PC-3 (cell line): ENCODE data around the gene SPIN2B. TPM values are rescaled to one million over a fixed set of nuclear protein-coding genes. Genes with fewer than 3 reads are reported as not detected.
A peak's percentile ranks its signal among the peaks of the same experiment; 100 is the strongest.

Source experiments
- ATAC-seq: fragments of 200-7000 bp; cut with Tn5 transposase; 2 replicates; pipeline ENCODE4 v1.9.1; 2020; ENCODE audit warnings: mild to moderate bottlenecking, moderate library complexity
- Bru-seq: library from RNA; stranded (reverse); fragments of 400-500 nt; gene quantifications from one replicate; lab custom pipeline; 2021; lab: Mats Ljungman, UMichigan
- BruChase-seq, 2 experiments: library from RNA; stranded (reverse); fragments of 400-500 nt; gene quantifications; one replicate each; lab custom pipeline; 2021; lab: Mats Ljungman, UMichigan
- BruUV-seq: library from RNA; stranded (reverse); fragments of 400-500 nt; replicated peaks from 2 replicates; lab custom pipeline; 2021; lab: Mats Ljungman, UMichigan
- CTCF ChIA-PET: fragments of 300-600 bp; sonication (Branson Sonifier 250); formaldehyde crosslinking; loops from one replicate; lab custom pipeline; 2022; ENCODE audit warnings: antibody characterized with exemption; lab: Charles Lee
- POLR2A ChIA-PET: fragments of 300-600 bp; sonication (Branson Sonifier 250); formaldehyde crosslinking; loops from one replicate; lab custom pipeline; 2022; ENCODE audit warnings: antibody characterized with exemption; ENCODE audit not compliant: unreplicated experiment; lab: Charles Lee
- DNase-seq: peaks from one replicate; pipeline ENCODE4 v3.0.0-alpha.2; 2015
- H2AFZ ChIP-seq: fragments of 300-600 bp; sonication (generic); 2 replicates; pipeline ENCODE4 v1.6.0; 2016; ENCODE audit warnings: antibody characterized with exemption, low read length
- H3F3A ChIP-seq: fragments of 300-600 bp; sonication (generic); one replicate; pipeline ENCODE4 v1.6.0; 2017; ENCODE audit warnings: antibody characterized with exemption, low read length, control low read depth, mild to moderate bottlenecking; ENCODE audit not compliant: unreplicated experiment
- H3K27ac ChIP-seq: fragments of 300-600 bp; sonication (generic); 2 replicates; pipeline ENCODE4 v1.5.1; 2016; ENCODE audit warnings: mild to moderate bottlenecking, low read length
- H3K27me3 ChIP-seq: fragments of 300-600 bp; sonication (generic); 2 replicates; pipeline ENCODE4 v1.6.1; 2016; ENCODE audit warnings: low read length, mixed read lengths
- H3K36me3 ChIP-seq: fragments of 300-600 bp; sonication (generic); 2 replicates; pipeline ENCODE4 v1.6.1; 2016; ENCODE audit warnings: low read depth, mixed run types, low read length, mixed read lengths
- H3K4me1 ChIP-seq: fragments of 300-600 bp; sonication (generic); 2 replicates; pipeline ENCODE4 v1.5.1; 2016; ENCODE audit warnings: low read length; ENCODE audit not compliant: insufficient read depth
- H3K4me2 ChIP-seq: fragments of 300-600 bp; sonication (generic); 2 replicates; pipeline ENCODE4 v1.6.0; 2016; ENCODE audit warnings: low read length
- H3K4me3 ChIP-seq: fragments of 300-600 bp; sonication (generic); 2 replicates; pipeline ENCODE4 v1.5.1; 2016; ENCODE audit warnings: mild to moderate bottlenecking, low read length, mixed read lengths
- H3K79me2 ChIP-seq: fragments of 300-600 bp; sonication (generic); 2 replicates; pipeline ENCODE4 v1.6.1; 2017; ENCODE audit warnings: low read length, mixed read lengths
- H3K9ac ChIP-seq: fragments of 300-600 bp; sonication (generic); 2 replicates; pipeline ENCODE4 v1.6.0; 2016; ENCODE audit warnings: mild to moderate bottlenecking, low read length
- H3K9me2 ChIP-seq: fragments of 300-600 bp; sonication (generic); replicated peaks from 2 replicates; pipeline ENCODE4 v1.6.1; 2016; ENCODE audit warnings: mixed run types, low read length, mixed read lengths
- H3K9me3 ChIP-seq: fragments of 300-600 bp; sonication (generic); 2 replicates; pipeline ENCODE4 v1.6.1; 2016; ENCODE audit warnings: low read length, mixed read lengths
- H4K20me1 ChIP-seq: fragments of 300-600 bp; sonication (generic); 2 replicates; pipeline ENCODE4 v1.6.1; 2016; ENCODE audit warnings: low read length, mixed read lengths
- EZH2 ChIP-seq: fragments of 300-600 bp; sonication (generic); IDR thresholded peaks from one replicate; pipeline ENCODE4 v1.6.1; 2017; ENCODE audit warnings: antibody characterized with exemption, mild to moderate bottlenecking, low read length; ENCODE audit not compliant: unreplicated experiment
- EZH2phosphoT487 ChIP-seq: fragments of 300-600 bp; sonication (generic); IDR thresholded peaks from 2 replicates; pipeline ENCODE4 v1.6.1; 2018; ENCODE audit warnings: mild to moderate bottlenecking, antibody characterized with exemption, low read length, borderline replicate concordance
- intact Hi-C: fragments of 100-400 bp; cut with micrococcal nuclease; formaldehyde crosslinking; loops from 2 replicates; pipeline ENCODE4 v1.9.0; 2023
- long read RNA-seq: library from polyadenylated mRNA; unstranded; transcript quantifications from one replicate; pipeline ENCODE4 v2.0.0, GENCODE V29; 2021; ENCODE audit not compliant: unreplicated experiment
- total RNA-seq: library from RNA; depleted of rRNA; stranded (reverse); fragments of >200 nt; gene quantifications from 2 replicates; pipeline ENCODE4 v1.2.3, GENCODE V29; 2014; rRNA removed
- TF ChIP-seq, protein P1 (sequence below): fragments of 300-600 bp; sonication (generic); conservative IDR thresholded peaks from 2 replicates; pipeline ENCODE4 v1.5.1; 2017; ENCODE audit warnings: antibody characterized with exemption, low read depth, mild to moderate bottlenecking, low read length

The SPIN2B gene
- total RNA-seq (8.1 and 17.7 TPM in 2 replicates), Bru-seq, nascent RNA (percentile 67 among the genes with signal in this experiment), BruChase-seq, experiment 1, labeled RNA remaining after a 6-hour chase (percentile 72 among the genes with signal in this experiment), BruChase-seq, experiment 2, labeled RNA remaining after a 2-hour chase (percentile 79 among the genes with signal in this experiment)
- long read RNA-seq, partial matches to known transcripts = 1 of 9 reads
- long read RNA-seq, other reads (novel, unspliced or antisense) = 5 of 9 reads

DNA sequence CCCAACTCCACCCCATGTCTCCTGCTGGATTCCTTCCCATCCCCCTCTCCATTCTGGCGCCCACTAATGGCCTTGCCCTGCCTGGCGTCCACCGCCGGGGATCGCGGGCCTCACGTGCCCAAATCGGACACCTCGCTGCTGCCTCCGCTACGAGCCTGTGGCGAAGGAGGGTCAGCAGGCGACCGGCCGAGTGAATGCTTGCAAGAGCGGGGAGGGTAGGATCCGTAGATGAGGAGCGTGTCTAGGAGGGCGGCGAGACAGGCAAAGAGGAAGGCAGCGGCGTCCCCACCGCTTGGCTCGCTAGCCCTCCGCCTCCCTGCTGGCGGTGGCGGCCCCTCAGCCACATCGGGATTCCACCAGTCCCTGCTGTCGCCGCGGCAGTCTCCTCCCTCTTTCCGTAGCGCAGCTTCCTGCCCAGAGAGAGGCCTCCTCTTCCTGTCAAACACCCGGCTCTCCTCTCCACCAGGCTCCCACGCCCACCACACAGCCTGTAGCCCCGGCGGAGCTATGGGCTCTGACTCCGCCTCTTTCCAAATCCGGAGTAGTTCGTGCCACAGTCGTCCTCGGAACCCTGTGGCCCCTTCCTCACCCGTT, at the start of gene SPIN2B:
Gene SPIN2B (minus strand): TSS at position 387 of the 594 bp plus-strand sequence.
- peaks cover 11% of the 10 kb centered on the region; the same call in 1 of the 2 replicates for H3K79me2 ChIP-seq
- H3F3A ChIP-seq = no peaks in the 10 kb centered on the region
- H3K4me2 ChIP-seq = peak within 1 kb of the TSS; percentile 95
- peak within 1 kb of the TSS; percentile 79 for H3K9ac ChIP-seq
- H3K9me2 ChIP-seq = no peaks in the 10 kb centered on the region
- ATAC-seq (peak; percentile 99), DNase-seq (peak; percentile 84)
- peak within 1 kb of the TSS; percentile 87 for H2AFZ ChIP-seq
- intact Hi-C loops = no loop called here
- POLR2A ChIA-PET = no interaction called here
- no TSS peak for BruUV-seq
- no peaks in the 10 kb centered on the region for H3K27me3 ChIP-seq
- no peaks in the 10 kb centered on the region for H3K4me1 ChIP-seq
- CTCF ChIA-PET = no interaction called here
- no peaks in the 10 kb centered on the region for H3K36me3 ChIP-seq
- H3K4me3 ChIP-seq = peak within 1 kb of the TSS; percentile 73
- H3K9me3 ChIP-seq = no peaks in the 10 kb centered on the region
- peak within 1 kb of the TSS; percentile 32; the same call in 1 of the 2 replicates for H3K27ac ChIP-seq
- H4K20me1 ChIP-seq = no peaks in the 10 kb centered on the region
- TF ChIP-seq, protein P1, sequence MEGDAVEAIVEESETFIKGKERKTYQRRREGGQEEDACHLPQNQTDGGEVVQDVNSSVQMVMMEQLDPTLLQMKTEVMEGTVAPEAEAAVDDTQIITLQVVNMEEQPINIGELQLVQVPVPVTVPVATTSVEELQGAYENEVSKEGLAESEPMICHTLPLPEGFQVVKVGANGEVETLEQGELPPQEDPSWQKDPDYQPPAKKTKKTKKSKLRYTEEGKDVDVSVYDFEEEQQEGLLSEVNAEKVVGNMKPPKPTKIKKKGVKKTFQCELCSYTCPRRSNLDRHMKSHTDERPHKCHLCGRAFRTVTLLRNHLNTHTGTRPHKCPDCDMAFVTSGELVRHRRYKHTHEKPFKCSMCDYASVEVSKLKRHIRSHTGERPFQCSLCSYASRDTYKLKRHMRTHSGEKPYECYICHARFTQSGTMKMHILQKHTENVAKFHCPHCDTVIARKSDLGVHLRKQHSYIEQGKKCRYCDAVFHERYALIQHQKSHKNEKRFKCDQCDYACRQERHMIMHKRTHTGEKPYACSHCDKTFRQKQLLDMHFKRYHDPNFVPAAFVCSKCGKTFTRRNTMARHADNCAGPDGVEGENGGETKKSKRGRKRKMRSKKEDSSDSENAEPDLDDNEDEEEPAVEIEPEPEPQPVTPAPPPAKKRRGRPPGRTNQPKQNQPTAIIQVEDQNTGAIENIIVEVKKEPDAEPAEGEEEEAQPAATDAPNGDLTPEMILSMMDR = no peak
- TF ChIP-seq EZH2phosphoT487 = no peak
- TF ChIP-seq EZH2 = no peak

DNA sequence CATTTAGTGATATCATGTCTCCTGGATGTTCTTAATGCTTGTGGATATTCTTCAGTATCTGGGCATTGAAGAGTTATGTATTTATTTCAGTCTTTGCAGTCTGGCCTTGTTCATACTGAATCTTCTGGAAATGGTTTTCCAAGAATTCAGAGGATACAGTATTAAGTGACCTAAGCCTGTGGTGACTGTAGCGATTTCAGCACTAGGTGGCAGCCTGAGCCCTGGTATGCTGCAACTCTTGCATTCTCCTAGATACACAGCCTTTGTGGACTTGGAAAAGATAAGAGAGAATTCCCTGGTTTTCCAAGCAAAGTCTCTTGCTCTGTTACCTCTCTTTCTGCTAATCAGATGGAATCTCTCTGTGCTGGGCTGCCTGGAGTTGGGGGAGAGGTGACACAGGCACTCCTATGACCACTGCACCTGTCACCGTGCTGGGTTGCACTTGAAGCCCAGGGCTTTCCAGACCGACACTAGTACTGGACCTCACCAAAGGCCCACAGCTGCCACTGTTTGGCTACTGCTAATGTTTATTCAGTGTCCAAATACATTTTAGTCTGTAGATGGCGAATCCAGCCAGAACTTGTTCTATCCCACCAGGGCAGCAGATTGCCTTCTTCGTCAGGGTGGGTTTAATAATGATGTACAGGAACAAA, 35.2 kb upstream of the SPIN2B start:
- ATAC-seq = peak; percentile 95
- CTCF ChIA-PET = interaction anchor here (1.0 kb wide), 1 partner anchor 12 kb away, joined by 4 read pairs; no protein-coding TSS in a partner anchor
- POLR2A ChIA-PET = no interaction called here
- DNase-seq = peak; percentile 59
- Histone ChIP-seq H3K27me3 (no peaks in the 10 kb centered on the region), H3K9me3 (no peaks in the 10 kb centered on the region), H3K79me2 (no peaks in the 10 kb centered on the region), H3K9ac (no peak overlapping the region), H3K4me3 (no peak overlapping the region), H3K9me2 (no peaks in the 10 kb centered on the region), H4K20me1 (no peaks in the 10 kb centered on the region), H3K4me1 (no peaks in the 10 kb centered on the region), H3K36me3 (no peaks in the 10 kb centered on the region), H2AFZ (no peak overlapping the region), H3K27ac (no peak overlapping the region), H3K4me2 (no peak overlapping the region), H3F3A (no peaks in the 10 kb centered on the region)
- intact Hi-C loops = loop anchor here (1.0 to 5.0 kb wide), 2 partner anchors 126 to 298 kb away; no protein-coding TSS in a partner anchor
- no TSS peak for BruUV-seq
- TF ChIP-seq, protein P1 = peak; percentile 73
- TF ChIP-seq EZH2 = no peak
- TF ChIP-seq EZH2phosphoT487 = no peak
